NCI-H2171 treated with DMSO at 0.1 percent for 48 hours (cell line): ENCODE results near the gene CCN2.

Experiments used
- DNase-seq: peaks from one replicate; lab custom pipeline; 2025; lab: John Stamatoyannopoulos, UW

The CCN2 gene

GRCh38 chr6:131966443-131966842 is 15.3 kb upstream of the CCN2 start:
- DNase-seq: no peak

GRCh38 chr6:131963063-131963462 is 11.9 kb upstream of the CCN2 start:
- DNase-seq: no peak

DNA sequence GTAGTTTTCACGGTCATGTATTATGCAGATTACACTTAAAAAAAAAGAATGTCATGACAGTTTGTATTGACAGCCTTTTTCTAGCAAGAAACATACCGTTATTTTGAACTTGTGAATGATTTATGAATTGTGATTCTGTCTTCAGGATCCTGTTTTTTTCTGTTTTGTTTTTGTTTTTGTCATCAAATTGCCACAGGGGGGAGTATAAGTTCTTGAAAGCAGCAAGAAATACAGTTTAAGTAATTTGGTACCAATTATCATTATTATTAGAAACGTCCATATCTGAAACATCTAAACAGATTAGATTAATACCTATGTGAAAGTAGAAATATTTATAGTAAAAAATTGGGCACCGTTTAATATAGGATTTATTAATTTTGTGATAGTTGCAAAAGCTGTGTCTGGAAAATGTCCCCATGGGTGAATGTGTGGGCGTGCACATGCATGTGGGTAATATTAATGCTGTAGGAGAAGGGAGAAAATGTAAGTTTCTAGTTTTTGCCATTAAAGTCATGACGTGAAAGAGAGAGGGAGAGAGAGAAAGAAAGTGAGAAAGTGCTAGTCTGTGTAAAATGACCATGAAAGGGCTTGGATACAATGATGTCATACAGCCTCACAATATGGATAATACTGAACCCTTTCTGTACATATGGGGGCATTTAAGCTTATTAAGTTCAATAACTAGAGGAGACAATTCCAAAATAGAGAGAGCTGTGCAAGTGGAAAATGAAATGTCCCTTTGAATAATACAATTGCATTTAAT is 9.4 kb upstream of the CCN2 start:
- no peak for DNase-seq

GRCh38 chr6:131958542-131959470 is 7.6 kb upstream of the CCN2 start:
- DNase-seq: no peak

- no peak for DNase-seq
These were observed 6.9 kb upstream of the CCN2 start for GRCh38 chr6:131958095-131958494.

DNA sequence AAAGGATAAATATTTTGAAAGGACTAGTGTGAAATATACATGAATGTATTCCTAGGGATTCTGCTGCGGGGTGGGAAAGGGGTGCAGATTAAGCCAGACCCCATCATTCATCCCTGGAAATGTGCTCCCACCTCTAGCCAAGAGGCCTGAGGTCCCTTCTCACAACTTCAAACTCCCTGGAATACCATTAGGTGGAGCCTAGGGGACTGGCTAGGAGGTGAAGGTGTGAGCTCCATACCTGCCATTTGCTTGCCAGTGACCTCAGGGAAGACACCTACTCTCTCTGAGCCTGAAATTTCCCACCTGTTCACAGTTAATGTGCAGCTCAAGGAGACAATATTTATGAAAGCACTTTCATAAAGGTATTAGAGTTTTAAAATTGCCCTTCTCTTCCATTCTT is 4.7 kb upstream of the CCN2 start:
- DNase-seq: no peak

DNA sequence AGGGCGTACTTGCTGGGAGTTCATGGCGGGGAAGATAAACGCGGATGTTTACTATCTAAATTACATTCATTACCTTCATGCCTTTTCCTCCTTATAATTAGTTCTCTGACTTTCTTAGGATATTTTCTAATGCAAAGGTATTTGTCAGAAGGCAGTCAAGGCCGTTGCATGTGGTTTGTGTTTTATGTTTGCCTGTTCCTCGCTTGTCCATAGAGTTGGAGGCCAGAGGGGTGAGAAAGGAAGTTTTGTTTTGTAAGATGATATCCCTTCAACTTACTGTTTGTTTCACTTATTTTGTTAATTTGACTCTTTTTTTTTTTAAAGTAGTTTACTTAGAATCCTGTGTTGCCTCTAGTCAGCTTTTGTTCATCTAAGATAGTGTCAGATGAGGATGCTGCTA is 4.0 kb upstream of the CCN2 start:
- no peak for DNase-seq

- DNase-seq: no peak
These were observed 3.6 kb upstream of the CCN2 start for GRCh38 chr6:131954775-131955107.

DNA sequence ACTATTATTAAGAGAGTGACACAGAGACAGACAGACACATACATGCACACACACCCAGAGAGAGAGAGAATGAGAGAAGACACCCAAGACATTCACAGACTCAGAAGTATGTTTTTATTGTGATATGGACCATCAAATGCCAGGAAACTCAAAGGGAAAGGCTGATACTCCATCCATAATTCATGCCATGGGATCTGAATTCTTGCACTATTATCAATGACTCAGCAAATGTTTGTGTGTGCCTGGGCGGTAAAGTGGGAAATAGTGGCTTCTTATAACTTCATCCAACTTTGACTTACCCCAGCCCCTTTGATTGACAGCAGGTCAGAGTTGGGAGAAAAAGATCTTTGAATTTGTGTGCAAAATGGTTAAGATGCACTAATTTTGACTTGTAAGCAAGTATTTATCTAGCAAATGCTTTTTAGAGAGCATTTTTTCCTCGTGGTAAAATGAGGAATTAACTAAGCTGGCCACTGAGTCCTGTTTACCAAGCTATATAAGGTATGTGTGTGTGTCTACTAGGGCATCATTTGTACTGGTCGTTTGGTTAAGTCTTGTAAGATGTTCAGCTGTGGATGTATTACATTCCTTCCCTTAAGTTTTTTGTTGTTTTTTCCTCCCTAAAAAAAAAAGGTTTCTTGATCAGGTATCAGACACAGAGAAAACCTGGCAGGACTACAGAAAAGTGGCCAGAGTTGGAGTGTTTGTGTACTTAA is 3.0 kb upstream of the CCN2 start:
- no peak for DNase-seq

GRCh38 chr6:131952886-131953509 is 1.8 kb upstream of the CCN2 start:
- no peak for DNase-seq

GRCh38 chr6:131951576-131952230 is 531 bp upstream of the CCN2 start:
- no peak for DNase-seq

DNA sequence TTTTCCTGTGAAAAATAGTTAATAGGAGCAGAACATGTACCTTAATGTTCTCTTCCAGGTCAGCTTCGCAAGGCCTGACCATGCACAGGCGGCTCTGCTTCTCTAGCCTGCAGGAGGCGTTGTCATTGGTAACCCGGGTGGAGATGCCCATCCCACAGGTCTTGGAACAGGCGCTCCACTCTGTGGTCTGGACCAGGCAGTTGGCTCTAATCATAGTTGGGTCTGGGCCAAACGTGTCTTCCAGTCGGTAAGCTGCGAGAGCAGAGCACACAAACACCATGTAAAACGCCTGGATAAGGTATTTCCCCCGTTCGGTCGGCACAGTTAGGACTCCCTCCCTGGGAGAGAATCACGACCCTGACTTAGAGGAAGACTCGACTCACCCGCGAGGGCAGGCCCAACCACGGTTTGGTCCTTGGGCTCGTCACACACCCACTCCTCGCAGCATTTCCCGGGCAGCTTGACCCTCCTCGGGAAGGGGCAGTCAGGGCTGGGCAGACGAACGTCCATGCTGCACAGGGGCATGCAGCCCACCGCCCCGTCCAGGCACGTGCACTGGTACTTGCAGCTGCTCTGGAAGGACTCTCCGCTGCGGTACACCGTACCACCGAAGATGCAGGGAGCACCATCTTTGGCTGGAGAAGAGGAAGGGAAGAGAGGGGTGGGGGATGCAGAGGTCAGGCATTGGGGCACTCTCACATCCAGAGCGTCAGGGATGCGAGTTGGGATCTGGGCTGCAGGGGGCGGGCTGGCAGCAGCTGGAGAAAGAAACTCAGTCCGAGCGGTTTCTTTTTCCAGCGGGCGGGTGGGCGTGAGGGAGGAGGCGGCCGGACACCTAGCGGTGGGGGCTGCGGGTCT is 1.0 kb downstream of the CCN2 start:
- no peak for DNase-seq

GRCh38 chr6:131949620-131949908 is 1.6 kb downstream of the CCN2 start:
- DNase-seq: no peak

DNA sequence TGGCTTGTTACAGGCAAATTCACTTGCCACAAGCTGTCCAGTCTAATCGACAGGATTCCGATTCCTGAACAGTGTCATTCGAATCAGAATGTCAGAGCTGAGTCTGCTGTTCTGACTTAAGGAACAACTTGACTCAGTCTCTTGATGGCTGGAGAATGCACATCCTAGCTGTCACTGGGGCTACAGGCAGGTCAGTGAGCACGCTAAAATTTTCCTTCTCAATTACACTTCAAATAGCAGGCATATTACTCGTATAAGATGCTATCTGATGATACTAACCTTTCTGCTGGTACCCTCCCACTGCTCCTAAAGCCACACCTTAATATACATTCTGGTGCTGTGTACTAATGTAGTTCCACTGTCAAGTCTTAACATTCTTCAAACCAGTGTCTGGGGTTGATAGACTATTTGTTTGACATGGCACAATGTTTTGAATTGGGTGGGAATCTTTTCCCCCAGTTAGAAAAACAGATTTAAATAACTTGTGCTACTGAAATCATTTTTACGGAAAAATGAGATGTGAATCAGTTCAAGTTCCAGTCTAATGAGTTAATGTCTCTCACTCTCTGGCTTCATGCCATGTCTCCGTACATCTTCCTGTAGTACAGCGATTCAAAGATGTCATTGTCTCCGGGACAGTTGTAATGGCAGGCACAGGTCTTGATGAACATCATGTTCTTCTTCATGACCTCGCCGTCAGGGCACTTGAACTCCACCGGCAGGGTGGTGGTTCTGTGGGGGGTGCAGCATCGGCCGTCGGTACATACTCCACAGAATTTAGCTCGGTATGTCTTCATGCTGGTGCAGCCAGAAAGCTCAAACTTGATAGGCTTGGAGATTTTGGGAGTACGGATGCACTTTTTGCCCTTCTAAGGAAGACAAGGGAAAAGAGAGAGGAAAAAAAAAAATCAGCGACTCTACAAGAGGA is 2.2 kb downstream of the CCN2 start:
- DNase-seq: no peak

GRCh38 chr6:131947986-131948661 is 3.0 kb downstream of the CCN2 start:
- no peak for DNase-seq

- no peak for DNase-seq
These were observed 3.9 kb downstream of the CCN2 start for GRCh38 chr6:131946992-131947955.

DNA sequence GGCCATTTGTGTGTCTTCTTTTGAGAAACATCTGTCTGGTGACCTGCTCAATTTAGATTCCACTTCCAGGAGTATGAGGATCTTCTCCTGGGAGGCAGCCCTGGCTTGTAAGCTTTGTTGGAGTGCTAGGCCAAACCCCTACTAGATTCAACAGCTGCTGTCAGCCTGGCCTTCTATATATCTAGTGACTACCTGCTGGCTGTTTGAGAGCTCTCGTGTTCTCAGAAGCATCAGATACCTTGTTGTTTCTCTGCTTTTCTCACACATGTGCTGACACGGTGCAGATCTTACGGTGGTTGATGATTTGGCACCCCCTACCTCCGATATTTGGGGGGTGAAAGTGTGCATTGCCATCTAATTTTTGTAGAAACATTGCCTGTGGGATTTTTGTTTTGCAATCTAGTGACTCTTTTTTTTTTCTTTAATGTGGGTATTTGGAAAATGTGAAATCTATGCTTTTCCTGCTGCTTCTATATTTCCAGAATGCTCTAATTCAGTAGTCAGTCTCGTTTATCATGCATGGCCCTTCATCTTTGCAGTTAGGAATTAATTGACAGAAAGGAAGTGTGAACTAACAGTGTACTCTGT is 4.7 kb downstream of the CCN2 start:
- no peak for DNase-seq

- no peak for DNase-seq
These were observed 5.2 kb downstream of the CCN2 start for GRCh38 chr6:131945971-131946370.
